MM.1S (cell line): Measurements from ENCODE around the gene BCL11B.

Experiments used
- DNase-seq: peaks from one replicate; pipeline ENCODE4 v3.0.0-alpha.2; 2015
- H2AFZ ChIP-seq: fragments of 300-600 bp; sonication (generic); 2 replicates; pipeline ENCODE4 v1.6.0; 2016; ENCODE audit warnings: antibody characterized with exemption, low read length
- H3F3A ChIP-seq: fragments of 300-600 bp; sonication (generic); 2 replicates; pipeline ENCODE4 v1.6.1; 2016; ENCODE audit warnings: mild to moderate bottlenecking, antibody characterized with exemption, low read length, moderate library complexity, mixed read lengths; ENCODE audit not compliant: insufficient read depth
- H3K27ac ChIP-seq: fragments of 300-600 bp; sonication (generic); 2 replicates; pipeline ENCODE4 v1.5.1; 2016; ENCODE audit warnings: mild to moderate bottlenecking, low read length
- H3K27me3 ChIP-seq: fragments of 300-600 bp; sonication (generic); replicated peaks from 2 replicates; pipeline ENCODE4 v1.6.0; 2016; ENCODE audit warnings: low read length; ENCODE audit not compliant: insufficient read depth
- H3K36me3 ChIP-seq: fragments of 300-600 bp; sonication (generic); replicated peaks from 2 replicates; pipeline ENCODE4 v1.6.1; 2016; ENCODE audit warnings: mild to moderate bottlenecking, low read length, mixed read lengths; ENCODE audit not compliant: insufficient read depth
- H3K4me1 ChIP-seq: fragments of 300-600 bp; sonication (generic); 2 replicates; pipeline ENCODE4 v1.6.1; 2016; ENCODE audit warnings: low read length, mixed read lengths
- H3K4me2 ChIP-seq: fragments of 300-600 bp; sonication (generic); 2 replicates; pipeline ENCODE4 v1.6.0; 2016; ENCODE audit warnings: low read depth, low read length
- H3K4me3 ChIP-seq: fragments of 300-600 bp; sonication (generic); 2 replicates; pipeline ENCODE4 v1.5.1; 2016; ENCODE audit warnings: low read length, mixed read lengths
- H3K79me2 ChIP-seq: fragments of 300-600 bp; sonication (generic); 2 replicates; pipeline ENCODE4 v1.6.1; 2016; ENCODE audit warnings: mixed run types, low read length, mixed read lengths
- H3K9ac ChIP-seq: fragments of 300-600 bp; sonication (generic); 2 replicates; pipeline ENCODE4 v1.6.1; 2016; ENCODE audit warnings: low read length, mixed read lengths
- H3K9me2 ChIP-seq: fragments of 300-600 bp; sonication (generic); replicated peaks from 2 replicates; pipeline ENCODE4 v1.6.1; 2016; ENCODE audit warnings: mild to moderate bottlenecking, low read length, mixed read lengths; ENCODE audit not compliant: insufficient read depth
- H3K9me3 ChIP-seq: fragments of 300-600 bp; sonication (generic); replicated peaks from 2 replicates; pipeline ENCODE4 v1.6.1; 2016; ENCODE audit warnings: mild to moderate bottlenecking, low read length, mixed read lengths; ENCODE audit not compliant: insufficient read depth
- H4K20me1 ChIP-seq: fragments of 300-600 bp; sonication (generic); 2 replicates; pipeline ENCODE4 v1.6.1; 2016; ENCODE audit warnings: mild to moderate bottlenecking, low read length, moderate library complexity, mixed read lengths; ENCODE audit not compliant: insufficient read depth
- CTCF ChIP-seq: fragments of 300-600 bp; sonication (generic); IDR thresholded peaks from 2 replicates; pipeline ENCODE4 v1.5.1; 2016; ENCODE audit warnings: antibody characterized with exemption, low read length, mixed read lengths
- EZH2 ChIP-seq: fragments of 300-600 bp; sonication (generic); optimal IDR thresholded peaks from 2 replicates; pipeline ENCODE3; 2017; ENCODE audit warnings: low read depth, mild to moderate bottlenecking, antibody characterized with exemption, low read length, mixed read lengths
- EZH2phosphoT487 ChIP-seq: fragments of 300-600 bp; sonication (generic); IDR thresholded peaks from 2 replicates; pipeline ENCODE4 v1.6.1; 2018; ENCODE audit warnings: antibody characterized with exemption, low read length

The BCL11B gene

GRCh38 chr14:99317231-99318090 is 45.5 kb upstream of the BCL11B start:
- Histone ChIP-seq H3K4me3 (no peak overlapping the region), H3F3A (no peaks in the 10 kb centered on the region), H3K79me2 (no peaks in the 10 kb centered on the region), H3K27ac (no peak overlapping the region), H2AFZ (no peak overlapping the region), H3K4me1 (no peaks in the 10 kb centered on the region), H3K27me3 (no peaks in the 10 kb centered on the region), H3K36me3 (no peaks in the 10 kb centered on the region), H3K9me3 (no peaks in the 10 kb centered on the region), H3K4me2 (no peak overlapping the region), H4K20me1 (no peaks in the 10 kb centered on the region), H3K9ac (no peak overlapping the region), H3K9me2 (no peaks in the 10 kb centered on the region)
- TF ChIP-seq EZH2phosphoT487, result no peak
- TF ChIP-seq EZH2, result no peak
- no peak for TF ChIP-seq CTCF
- no peak for DNase-seq

GRCh38 chr14:99316281-99317163 is 44.5 kb upstream of the BCL11B start:
- no peak for TF ChIP-seq EZH2
- TF ChIP-seq EZH2phosphoT487, result no peak
- no peak for TF ChIP-seq CTCF
- H3K4me1 ChIP-seq, result no peaks in the 10 kb centered on the region
- H3K27ac ChIP-seq, result no peak overlapping the region
- H3K9ac ChIP-seq, result no peak overlapping the region
- H3K36me3 ChIP-seq, result no peaks in the 10 kb centered on the region
- no peak overlapping the region for H2AFZ ChIP-seq
- no peaks in the 10 kb centered on the region for H3K27me3 ChIP-seq
- H3K4me2 ChIP-seq, result no peak overlapping the region
- H3K9me2 ChIP-seq, result no peaks in the 10 kb centered on the region
- H3K79me2 ChIP-seq, result no peaks in the 10 kb centered on the region
- H3K4me3 ChIP-seq, result no peak overlapping the region
- no peaks in the 10 kb centered on the region for H3F3A ChIP-seq
- H4K20me1 ChIP-seq, result no peaks in the 10 kb centered on the region
- no peak for DNase-seq
- no peaks in the 10 kb centered on the region for H3K9me3 ChIP-seq

GRCh38 chr14:99315197-99315596 is 43.2 kb upstream of the BCL11B start:
- Histone ChIP-seq H3K9me3 (no peaks in the 10 kb centered on the region), H3K4me1 (no peaks in the 10 kb centered on the region), H4K20me1 (no peaks in the 10 kb centered on the region), H3F3A (no peaks in the 10 kb centered on the region), H3K9ac (no peak overlapping the region), H3K27ac (no peak overlapping the region), H2AFZ (no peak overlapping the region), H3K36me3 (no peaks in the 10 kb centered on the region), H3K79me2 (no peaks in the 10 kb centered on the region), H3K4me3 (no peak overlapping the region), H3K4me2 (no peak overlapping the region), H3K9me2 (no peaks in the 10 kb centered on the region), H3K27me3 (no peaks in the 10 kb centered on the region)
- no peak for DNase-seq
- TF ChIP-seq CTCF, result no peak
- TF ChIP-seq EZH2phosphoT487, result no peak
- no peak for TF ChIP-seq EZH2
